GM21515 (cell line): Measurements from ENCODE around the gene HNRNPR.
"Not testable (repeated sequence)": the region's sequence is repeated elsewhere in the genome, so short reads cannot be mapped to it uniquely, and the experiment has no call there.

Source experiments
- ATAC-seq: cut with Tn5 transposase; IDR thresholded peaks from one replicate; pipeline ENCODE4 v1.9.1; 2021; ENCODE audit not compliant: unreplicated experiment

The HNRNPR gene

DNA sequence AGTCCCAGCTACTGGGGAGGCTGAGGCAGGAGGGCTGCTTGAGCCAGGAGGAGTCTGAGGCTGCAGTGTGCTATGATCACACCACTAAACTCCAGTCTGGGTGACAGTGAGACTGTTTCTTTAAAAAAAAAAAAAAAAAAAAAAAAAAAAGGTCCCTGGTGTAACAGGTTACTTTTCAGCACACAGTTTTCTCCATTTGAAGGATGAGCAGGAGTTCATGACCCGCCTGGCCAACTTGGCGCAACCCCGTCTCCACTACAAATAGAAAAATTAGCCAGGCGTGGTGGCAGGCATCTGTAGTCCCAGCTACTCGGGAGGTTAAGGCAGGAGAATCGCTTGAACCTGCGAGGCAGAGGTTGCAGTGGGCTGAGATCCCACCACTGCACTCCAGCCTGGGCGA is 12.4 kb downstream of the HNRNPR start:
- ATAC-seq, result no peak

DNA sequence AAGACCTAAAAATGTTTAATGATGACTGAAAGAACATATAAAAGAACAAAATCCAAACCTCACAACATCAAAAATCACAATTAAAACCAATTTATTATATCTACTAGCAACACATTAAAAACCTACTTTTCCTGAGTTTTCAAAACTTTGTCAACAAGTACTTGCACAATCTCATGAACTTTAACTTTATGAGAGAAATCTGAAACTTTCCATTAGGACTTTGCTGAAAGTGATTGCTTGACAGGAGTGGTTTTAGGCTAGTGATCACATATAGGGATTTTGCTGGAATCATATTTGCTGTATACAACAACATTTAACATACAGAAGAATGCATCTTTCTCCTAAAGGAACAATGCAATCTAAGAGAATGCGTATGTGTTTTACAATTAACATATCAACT is 13.2 kb downstream of the HNRNPR start:
- ATAC-seq, result no peak

DNA sequence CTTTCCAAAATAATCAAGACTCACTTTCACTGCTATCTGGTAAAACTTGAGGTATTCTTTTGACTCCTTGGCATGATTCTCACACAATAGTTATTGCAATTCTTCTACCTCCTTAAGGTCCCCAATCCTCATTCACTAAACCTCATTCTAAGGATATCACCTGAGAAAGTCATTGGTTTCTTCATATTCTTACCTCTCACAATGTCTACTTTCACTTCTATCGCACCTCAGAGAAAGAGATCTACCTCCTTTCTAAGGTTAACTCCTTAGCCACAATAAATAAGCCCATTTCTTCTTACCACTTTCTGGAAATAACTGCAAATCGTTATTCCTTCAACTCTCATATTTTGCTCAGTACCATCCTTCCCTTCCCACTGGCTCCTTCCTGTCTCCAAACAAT is 18.7 kb downstream of the HNRNPR start:
- no peak for ATAC-seq

DNA sequence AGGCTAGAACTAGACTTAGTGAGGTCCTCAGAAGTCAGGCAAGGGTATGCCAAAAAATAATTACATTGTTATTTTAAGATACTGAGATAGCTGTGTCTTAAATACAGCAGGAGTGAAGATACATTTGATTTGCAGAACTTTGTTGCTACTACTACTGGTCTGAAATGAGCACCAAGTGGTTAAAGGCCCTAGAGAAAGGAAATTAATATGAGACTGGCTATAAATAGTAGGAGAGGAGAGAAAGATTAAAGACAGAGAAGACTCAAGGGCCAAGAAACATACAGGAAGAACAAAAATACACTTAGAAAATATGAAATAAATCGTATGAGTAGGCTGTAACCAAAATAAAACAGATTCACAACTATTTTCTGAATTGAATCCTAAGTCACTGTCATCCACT is 21.3 kb downstream of the HNRNPR start:
- no peak for ATAC-seq

DNA sequence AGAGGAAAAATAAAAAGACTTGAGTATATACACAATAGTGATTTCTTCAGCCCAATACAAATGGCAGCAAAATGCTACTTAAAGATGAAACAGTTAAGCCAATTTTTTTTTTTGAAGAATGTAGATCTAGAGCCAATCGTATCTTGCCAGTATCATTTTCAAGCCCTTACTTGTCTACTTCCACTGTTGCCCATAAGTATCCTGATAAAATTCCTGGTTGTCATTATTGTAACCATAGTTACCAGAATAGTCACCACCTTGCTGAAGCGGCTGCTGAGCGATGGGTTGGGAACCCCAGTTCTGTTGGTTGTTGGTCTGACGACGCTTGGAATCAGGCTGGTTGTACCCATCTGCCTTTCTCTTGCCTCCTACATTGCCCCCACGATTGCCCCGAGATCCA is 33.8 kb downstream of the HNRNPR start:
- not testable (repeated sequence) for ATAC-seq

- no peak for ATAC-seq
Measured at GRCh38 chr1:23304140-23304620, 39.9 kb downstream of the HNRNPR start.

DNA sequence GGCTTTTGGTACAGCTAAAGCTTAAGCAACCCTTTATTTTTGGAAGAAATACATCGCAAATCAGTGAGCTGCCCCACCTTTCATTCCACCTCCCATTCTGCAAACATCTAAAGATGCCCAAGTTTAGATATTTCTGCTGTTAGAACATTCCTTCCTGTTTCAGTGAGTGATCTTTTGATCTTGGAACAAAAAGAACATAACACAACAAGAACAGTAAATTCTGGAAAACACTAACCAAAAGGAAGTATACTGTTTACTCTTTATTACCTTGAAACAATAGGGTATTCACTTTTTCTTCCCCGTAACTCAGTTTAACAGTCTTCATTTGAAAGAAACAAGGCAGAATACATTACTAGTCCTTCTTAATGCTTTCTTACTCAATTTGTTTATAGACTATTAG is 40.6 kb downstream of the HNRNPR start:
- no peak for ATAC-seq

- ATAC-seq, result no peak
Measured at GRCh38 chr1:23296931-23297330, 47.2 kb downstream of the HNRNPR start.

DNA sequence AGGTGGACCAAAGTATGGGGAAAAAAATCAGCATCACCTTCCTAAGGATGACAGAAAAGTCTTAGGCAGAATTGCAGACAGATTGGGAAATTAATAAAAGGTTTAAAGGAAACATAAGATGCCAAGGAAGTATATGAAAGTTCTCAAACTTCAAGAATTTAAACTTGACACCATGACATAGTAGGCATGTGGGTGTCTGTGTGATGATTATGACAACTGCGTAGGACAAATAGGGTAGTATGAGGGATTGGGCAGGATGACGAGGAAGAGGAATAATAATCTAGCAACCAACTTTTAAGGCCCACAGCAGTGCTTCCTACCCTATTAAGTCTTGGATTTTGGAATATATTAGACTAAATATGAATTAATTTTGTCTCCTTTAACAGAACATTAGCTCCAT is 52.4 kb downstream of the HNRNPR start:
- no peak for ATAC-seq

DNA sequence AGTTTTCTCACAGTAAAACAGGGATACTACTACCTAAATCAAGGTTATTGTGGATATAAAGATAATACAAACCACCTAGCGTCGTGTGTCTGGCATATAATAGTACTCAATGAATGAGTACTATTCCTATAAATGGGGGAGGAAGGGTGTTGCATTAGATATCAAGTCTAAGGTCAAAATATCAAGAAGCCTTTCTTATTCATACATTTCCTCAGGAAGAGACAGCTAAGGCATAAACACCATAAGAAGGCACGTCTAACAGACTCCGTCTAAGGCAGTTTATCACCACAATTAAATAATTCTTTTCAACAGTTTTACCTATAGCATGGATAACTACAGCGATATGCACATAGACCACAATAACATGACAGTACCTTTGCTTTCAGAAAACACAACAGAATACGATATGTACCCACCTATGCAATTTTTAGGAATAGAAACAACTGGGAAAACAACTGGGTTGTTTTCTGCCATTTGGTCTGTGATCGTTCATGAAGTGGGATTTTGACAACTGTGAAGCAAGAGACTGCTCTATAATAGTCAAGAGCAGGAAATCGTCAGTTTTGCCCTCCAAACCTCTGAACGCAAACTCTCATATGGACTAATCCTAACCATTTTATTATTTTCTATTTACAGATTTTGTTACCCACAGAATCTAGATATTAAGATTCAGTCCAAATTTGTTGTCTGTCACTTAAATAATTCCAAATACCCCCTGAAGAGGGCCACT is 53.1 kb downstream of the HNRNPR start:
- ATAC-seq, result no peak

DNA sequence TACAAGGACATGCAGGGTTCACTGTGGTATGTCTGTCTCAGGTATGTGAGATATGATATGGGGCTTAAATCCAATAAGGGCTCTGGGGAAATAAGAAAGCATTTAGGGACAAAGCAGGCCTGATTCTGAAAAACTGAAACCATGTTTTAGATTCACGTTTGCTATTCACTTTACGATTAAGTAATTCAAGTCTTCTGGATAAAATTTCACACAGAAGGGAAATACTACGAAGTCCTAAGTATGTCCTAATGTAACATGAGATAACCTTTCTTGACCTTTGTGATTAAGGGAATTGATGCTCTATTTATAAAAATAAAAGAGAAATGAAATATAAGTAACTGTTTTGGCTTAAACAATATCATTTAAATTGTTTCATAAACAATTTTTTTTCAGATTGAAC is 55.4 kb downstream of the HNRNPR start:
- ATAC-seq, result no peak

- ATAC-seq, result no peak
Measured at GRCh38 chr1:23288201-23288600, 55.9 kb downstream of the HNRNPR start.

GRCh38 chr1:23286401-23286800 is 57.7 kb downstream of the HNRNPR start:
- no peak for ATAC-seq

GRCh38 chr1:23283667-23284602 is 60.1 kb downstream of the HNRNPR start:
- ATAC-seq, result no peak

DNA sequence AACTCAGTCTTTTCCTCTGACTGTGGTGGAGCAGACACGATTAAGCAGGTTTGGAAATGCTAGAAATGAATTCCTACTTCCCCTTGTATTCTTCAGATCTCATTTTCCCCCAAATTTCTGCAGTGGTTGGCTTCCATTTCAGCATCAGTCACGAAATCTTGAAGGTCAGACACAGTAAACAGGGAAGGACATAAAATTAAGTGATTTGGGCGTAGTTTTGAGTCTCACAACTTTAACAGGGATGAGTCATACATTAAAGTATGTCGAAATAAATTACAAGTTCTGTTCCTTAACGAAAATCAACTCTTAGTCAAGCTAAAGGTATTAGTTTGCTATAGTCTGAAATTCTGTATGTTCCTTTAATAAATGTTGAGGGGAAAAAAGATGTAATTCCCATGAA is 61.1 kb downstream of the HNRNPR start:
- no peak for ATAC-seq

- ATAC-seq, result no peak
Measured at GRCh38 chr1:23278717-23279116, 65.4 kb downstream of the HNRNPR start.

DNA sequence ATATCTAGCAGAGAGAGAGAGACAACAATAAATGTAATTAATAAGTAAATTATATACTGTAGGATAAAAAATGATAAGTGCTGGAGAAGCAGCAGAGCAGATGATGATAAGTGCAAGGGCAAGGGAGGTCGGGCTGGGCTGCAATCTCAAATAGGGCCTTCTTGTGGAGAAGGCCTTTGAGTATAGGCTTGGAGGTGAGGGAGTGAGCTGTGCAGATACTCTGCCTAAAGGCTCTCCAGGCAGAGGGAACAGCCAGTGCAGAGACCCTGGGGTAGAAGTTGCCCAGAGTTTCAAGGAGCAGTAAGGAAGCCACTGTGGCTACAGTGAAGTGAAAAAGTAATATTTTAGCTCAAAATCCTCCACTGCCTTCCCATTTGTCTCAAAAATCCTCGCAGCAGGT is 67.6 kb downstream of the HNRNPR start:
- no peak for ATAC-seq

DNA sequence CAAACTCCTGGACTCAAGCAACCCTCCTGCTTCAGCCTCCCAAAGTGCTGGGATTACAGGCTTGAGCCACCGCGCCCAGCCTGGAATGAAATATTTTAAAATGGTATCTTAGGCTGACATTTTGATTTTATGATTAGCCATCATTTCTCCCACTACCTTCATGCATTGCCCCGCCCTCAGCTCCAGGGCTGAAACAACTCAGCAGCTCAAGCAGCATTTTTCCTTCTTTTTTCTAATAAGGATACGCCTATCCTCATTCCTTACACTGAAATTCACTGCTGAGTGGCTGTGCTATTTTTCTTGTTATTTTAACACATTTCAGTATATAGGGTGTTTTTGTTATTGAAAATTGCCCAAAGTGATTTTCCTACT is 70.0 kb downstream of the HNRNPR start:
- no peak for ATAC-seq

- ATAC-seq, result no peak
Measured at GRCh38 chr1:23273450-23274133, 70.5 kb downstream of the HNRNPR start.

GRCh38 chr1:23263380-23263887 is 80.7 kb downstream of the HNRNPR start:
- no peak for ATAC-seq

- ATAC-seq, result not testable (repeated sequence)
Measured at GRCh38 chr1:23258082-23258481, 86.0 kb downstream of the HNRNPR start.
